GM08714 (cell line): Measurements from ENCODE around the gene GSTT4.
"Not testable (repeated sequence)": the region's sequence is repeated elsewhere in the genome, so short reads cannot be mapped to it uniquely, and the experiment has no call there.

ENCODE experiments used
- H3K4me3 ChIP-seq: fragments of 200-500 bp; sonication (Bioruptor generic); 2 replicates; pipeline ENCODE4 v1.5.1; 2014; ENCODE audit warnings: mild to moderate bottlenecking, low read length, inconsistent platforms
- ZNF274 ChIP-seq: IDR thresholded peaks from 2 replicates; pipeline ENCODE4 v1.6.1; 2012; ENCODE audit warnings: mild to moderate bottlenecking, low read depth, low read length

GSTT4 gene

GRCh38 chr22:24008381-24009226 lies 3.4 kb upstream of the GSTT4 start:
- no peak for TF ChIP-seq ZNF274

GRCh38 chr22:24008022-24008283 lies 2.7 kb upstream of the GSTT4 start:
- H3K4me3 ChIP-seq: no peak overlapping the region
- TF ChIP-seq ZNF274: no peak

More at GRCh38 chr22:24008381-24009226, 3.4 kb upstream of the GSTT4 start:
- no peak overlapping the region for H3K4me3 ChIP-seq

- TF ChIP-seq ZNF274: no peak
- no peak overlapping the region for H3K4me3 ChIP-seq
Observed at GRCh38 chr22:24007253-24008021, 2.2 kb upstream of the GSTT4 start.

- no peak for TF ChIP-seq ZNF274
- H3K4me3 ChIP-seq: no peak overlapping the region
Observed at GRCh38 chr22:24006914-24007214, 1.6 kb upstream of the GSTT4 start.

- TF ChIP-seq ZNF274: no peak
- H3K4me3 ChIP-seq: no peak overlapping the region
Observed at GRCh38 chr22:24006207-24006913, 1.1 kb upstream of the GSTT4 start.

GRCh38 chr22:24003887-24004286 lies 1.4 kb downstream of the GSTT4 start:
- TF ChIP-seq ZNF274: no peak
- H3K4me3 ChIP-seq: no peak overlapping the region

- no peak for TF ChIP-seq ZNF274
- H3K4me3 ChIP-seq: no peak overlapping the region
Observed at GRCh38 chr22:24002851-24003250, 2.4 kb downstream of the GSTT4 start.

- TF ChIP-seq ZNF274: no peak
- H3K4me3 ChIP-seq: no peak overlapping the region
Observed at GRCh38 chr22:24002272-24002671, 3.0 kb downstream of the GSTT4 start.

- TF ChIP-seq ZNF274: no peak
- no peak overlapping the region for H3K4me3 ChIP-seq
Observed at GRCh38 chr22:24001314-24001713, 3.9 kb downstream of the GSTT4 start.

- not testable (repeated sequence) for H3K4me3 ChIP-seq
Observed at GRCh38 chr22:23999779-24000178, 5.5 kb downstream of the GSTT4 start.

- no peak for TF ChIP-seq ZNF274
- no peak overlapping the region for H3K4me3 ChIP-seq
Observed at GRCh38 chr22:23997092-23997491, 8.2 kb downstream of the GSTT4 start.

- H3K4me3 ChIP-seq: not testable (repeated sequence)
Observed at GRCh38 chr22:23993581-23994177, 11.6 kb downstream of the GSTT4 start.

- not testable (repeated sequence) for H3K4me3 ChIP-seq
Observed at GRCh38 chr22:23993080-23993479, 12.2 kb downstream of the GSTT4 start.

- not testable (repeated sequence) for H3K4me3 ChIP-seq
Observed at GRCh38 chr22:23989583-23990244, 15.5 kb downstream of the GSTT4 start.

- not testable (repeated sequence) for H3K4me3 ChIP-seq
Observed at GRCh38 chr22:23986538-23987178, 18.6 kb downstream of the GSTT4 start.

GRCh38 chr22:23986089-23986488 lies 19.2 kb downstream of the GSTT4 start:
- not testable (repeated sequence) for H3K4me3 ChIP-seq
